A549 (cell line): ENCODE measurements around the gene PTGR1. TPM values are rescaled to one million over a fixed set of nuclear protein-coding genes. Genes with fewer than 3 reads are reported as not detected.

Experiments used
- ATAC-seq, 2 experiments: fragments of 200-7000 bp in 1 of 2; fragments of >200 bp in 1 of 2; cut with Nextera tagmentation in 1 of 2; cut with Tn5 transposase in 1 of 2; 3 replicates each; pipeline versions ENCODE4 v1.8.0 to v1.9.1; 2018 to 2020; ENCODE audit warnings: mild to moderate bottlenecking in 1 of 2, moderate library complexity in 1 of 2
- CTCF ChIA-PET: fragments of 300-600 bp; sonication (Branson Sonifier 250); formaldehyde crosslinking; extraction: SDS; loops from one replicate; lab custom pipeline; 2021; ENCODE audit warnings: antibody characterized with exemption, inconsistent platforms; lab: Yijun Ruan, JAX
- POLR2A ChIA-PET: fragments of 350-600 bp; formaldehyde crosslinking; extraction: SDS; loops from one replicate; lab custom pipeline; 2021; ENCODE audit warnings: antibody characterized with exemption, inconsistent platforms; lab: Yijun Ruan, JAX
- DNase-seq, 2 experiments: peaks; one replicate each; pipeline versions ENCODE4 v3.0.0 to v3.0.0-alpha.2; 2011 to 2016; ENCODE audit warnings: low read depth in 1 of 2, low spot score in 1 of 2
- FAIRE-seq: peaks from 2 replicates; lab custom pipeline; 2011; peaks lifted over from hg19 to GRCh38; lab: Jason Lieb, UNC
- H3K27ac ChIP-seq, 2 experiments: fragments of >200 bp; sonication (Bioruptor Twin); formaldehyde crosslinking; 3 replicates each; pipeline ENCODE4 v1.5.1; 2016 to 2017
- H3K4me1 ChIP-seq: fragments of >200 bp; sonication (Bioruptor Twin); formaldehyde crosslinking; 3 replicates; pipeline ENCODE4 v1.6.1; 2016
- H3K4me2 ChIP-seq: fragments of >200 bp; sonication (Bioruptor Twin); formaldehyde crosslinking; 3 replicates; pipeline ENCODE4 v1.6.1; 2016
- H3K4me3 ChIP-seq: fragments of >200 bp; sonication (Bioruptor Twin); formaldehyde crosslinking; 3 replicates; pipeline ENCODE4 v1.5.1; 2016
- H3K9me3 ChIP-seq: fragments of >200 bp; sonication (Bioruptor Twin); formaldehyde crosslinking; 3 replicates; pipeline ENCODE4 v1.6.1; 2016
- EHF ChIP-seq: fragments of 250-450 bp; sonication (Bioruptor Pico); IDR thresholded peaks from 2 replicates; pipeline ENCODE4 v1.5.0; 2020; ENCODE audit warnings: mild to moderate bottlenecking
- EHMT2 ChIP-seq: fragments of 200-600 bp; sonication (generic); IDR thresholded peaks from 2 replicates; pipeline ENCODE4 v1.6.1; 2016; ENCODE audit warnings: antibody characterized with exemption, low read depth, mild to moderate bottlenecking, moderate library complexity
- EP300 ChIP-seq, 2 experiments: fragments of >200 bp; sonication (Bioruptor Twin); formaldehyde crosslinking; IDR thresholded peaks; 2 replicates in 1 of 2; 3 replicates in 1 of 2; pipeline ENCODE4 v1.6.1; 2016 to 2017
- ESRRA ChIP-seq: fragments of 150-350 bp; IDR thresholded peaks from 2 replicates; pipeline ENCODE4 v1.6.1; 2014; ENCODE audit warnings: mild to moderate bottlenecking, low read length, borderline replicate concordance
- FOSB ChIP-seq: fragments of 250-450 bp; sonication (Bioruptor Pico); IDR thresholded peaks from 2 replicates; pipeline ENCODE4 v1.5.0; 2020; ENCODE audit warnings: mild to moderate bottlenecking, moderate library complexity
- FOSL2 ChIP-seq, 2 experiments: fragments of 450-650 bp in 1 of 2; fragments of >200 bp in 1 of 2; sonication (Bioruptor Twin) in 1 of 2; formaldehyde crosslinking; IDR thresholded peaks; 2 replicates each; pipeline versions ENCODE4 v1.5.0 to v1.6.1; 2016 to 2020; ENCODE audit warnings: mild to moderate bottlenecking in 1 of 2, moderate library complexity in 1 of 2
- FOXS1 ChIP-seq: fragments of 250-450 bp; sonication (Bioruptor Pico); IDR thresholded peaks from 2 replicates; pipeline ENCODE4 v1.5.0; 2020; ENCODE audit warnings: mild to moderate bottlenecking, moderate library complexity
- GATA3 ChIP-seq: IDR thresholded peaks from 2 replicates; pipeline ENCODE4 v1.6.1; 2012; ENCODE audit warnings: borderline replicate concordance
- HES2 ChIP-seq: fragments of >200 bp; sonication (Bioruptor Twin); formaldehyde crosslinking; IDR thresholded peaks from 2 replicates; pipeline ENCODE4 v1.6.1; 2016
- HEYL ChIP-seq: fragments of 250-450 bp; sonication (Bioruptor Pico); IDR thresholded peaks from 2 replicates; pipeline ENCODE4 v1.8.0; 2021; ENCODE audit warnings: mild to moderate bottlenecking, moderate library complexity
- HOXA7 ChIP-seq: fragments of 250-450 bp; sonication (Bioruptor Pico); IDR thresholded peaks from 2 replicates; pipeline ENCODE4 v1.5.0; 2020; ENCODE audit warnings: mild to moderate bottlenecking, moderate library complexity
- HOXB13 ChIP-seq: fragments of 250-450 bp; sonication (Bioruptor Pico); IDR thresholded peaks from 2 replicates; pipeline ENCODE4 v1.5.0; 2020; ENCODE audit warnings: low read depth, mild to moderate bottlenecking, moderate library complexity
- JUN ChIP-seq, 2 experiments: fragments of >200 bp; sonication (Bioruptor Twin); formaldehyde crosslinking; IDR thresholded peaks; 2 replicates in 1 of 2; 3 replicates in 1 of 2; pipeline ENCODE4 v1.6.1; 2016 to 2017
- JUNB ChIP-seq: fragments of >200 bp; sonication (Bioruptor Twin); formaldehyde crosslinking; IDR thresholded peaks from 2 replicates; pipeline ENCODE4 v1.6.1; 2016
- MAFK ChIP-seq: fragments of 450-650 bp; IDR thresholded peaks from 2 replicates; pipeline ENCODE4 v1.6.1; 2014; ENCODE audit not compliant: partially characterized antibody
- NFE2L2 ChIP-seq: fragments of 150-350 bp; conservative IDR thresholded peaks from 2 replicates; pipeline ENCODE4 v1.6.1; 2014; ENCODE audit warnings: low read length
- POLR2A ChIP-seq: IDR thresholded peaks from 2 replicates; pipeline ENCODE4 v1.6.1; 2012; ENCODE audit warnings: mild to moderate bottlenecking, low read length
- POLR2AphosphoS2 ChIP-seq: conservative IDR thresholded peaks from 2 replicates; pipeline ENCODE4 v1.6.1; 2012; ENCODE audit warnings: low read length, improper control_type of control experiment, inconsistent platforms
- RARB ChIP-seq: fragments of 250-450 bp; sonication (Bioruptor Pico); IDR thresholded peaks from 2 replicates; pipeline ENCODE4 v1.8.0; 2021; ENCODE audit warnings: mild to moderate bottlenecking, moderate library complexity
- RCOR1 ChIP-seq: fragments of 150-350 bp; IDR thresholded peaks from 2 replicates; pipeline ENCODE4 v1.6.1; 2014; ENCODE audit warnings: antibody characterized with exemption, low read length, low read depth
- SREBF2 ChIP-seq: fragments of 450-650 bp; IDR thresholded peaks from 2 replicates; pipeline ENCODE4 v1.6.1; 2014; ENCODE audit warnings: mild to moderate bottlenecking, moderate library complexity
- WGBS: methylation state at CpG from one replicate; pipeline ENCODE4 v1.1.6; 2017; ENCODE audit errors: missing lambda C conversion rate; 5-methylcytosine and 5-hydroxymethylcytosine counted together
- polyA plus RNA-seq, 4 experiments: library from polyadenylated mRNA; depleted of rRNA in 3 of 4; stranded (reverse); fragments of >200 nt; fragmentation: RNase III in 1 of 4; extraction: RNeasy Plus Mini Kit Qiagen cat#74134 plus additional on column Dnase treatment in 1 of 4; gene quantifications; 2 replicates in 3 of 4; 3 replicates in 1 of 4; pipeline ENCODE4 v1.2.3, GENCODE V29; 2011 to 2017
- TF ChIP-seq, protein P1 (sequence below): fragments of 150-350 bp; IDR thresholded peaks from 2 replicates; pipeline ENCODE4 v1.6.1; 2014; ENCODE audit warnings: low read depth, mild to moderate bottlenecking, low read length
- TF ChIP-seq, protein P2 (sequence below): IDR thresholded peaks from 2 replicates; pipeline ENCODE4 v1.6.1; 2012

The PTGR1 gene
- polyA plus RNA-seq, 2 of the 4 experiments (the other 2 are of a cell fraction), result 552 to 672 TPM

GRCh38 chr9:111604054-111604615 lies 4.7 kb upstream of the PTGR1 start:
- FAIRE-seq (no peak), DNase-seq (no peak), ATAC-seq (no peak)
- H3K9me3 ChIP-seq, result no peaks in the 10 kb centered on the region
- CTCF ChIA-PET, result interaction anchor here (0.7 kb wide), 1 partner anchor 88 kb away, joined by 3 read pairs; no protein-coding TSS in a partner anchor
- WGBS, result 94% methylated on average over 16 of the region's 16 CpGs
- POLR2A ChIA-PET, result no interaction called here
- H3K4me3 ChIP-seq, result no peak overlapping the region
- H3K27ac ChIP-seq, result peak overlapping the region; percentile 92 to 94
- TF ChIP-seq ESRRA (no peak), RARB (CRISPR knock-in tag) (no peak), EHF (CRISPR knock-in tag) (no peak), POLR2A (no peak), FOXS1 (CRISPR knock-in tag) (no peak), RCOR1 (no peak)
- TF ChIP-seq, protein P1, sequence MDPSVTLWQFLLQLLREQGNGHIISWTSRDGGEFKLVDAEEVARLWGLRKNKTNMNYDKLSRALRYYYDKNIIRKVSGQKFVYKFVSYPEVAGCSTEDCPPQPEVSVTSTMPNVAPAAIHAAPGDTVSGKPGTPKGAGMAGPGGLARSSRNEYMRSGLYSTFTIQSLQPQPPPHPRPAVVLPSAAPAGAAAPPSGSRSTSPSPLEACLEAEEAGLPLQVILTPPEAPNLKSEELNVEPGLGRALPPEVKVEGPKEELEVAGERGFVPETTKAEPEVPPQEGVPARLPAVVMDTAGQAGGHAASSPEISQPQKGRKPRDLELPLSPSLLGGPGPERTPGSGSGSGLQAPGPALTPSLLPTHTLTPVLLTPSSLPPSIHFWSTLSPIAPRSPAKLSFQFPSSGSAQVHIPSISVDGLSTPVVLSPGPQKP, result no peak
- H3K4me1 ChIP-seq, result peaks cover 61% of the 10 kb centered on the region
- H3K4me2 ChIP-seq, result 0 out of 3 replicates have a peak overlapping the region, but pooled peaks have one; percentile 61

- no peaks in the 10 kb centered on the region for H3K9me3 ChIP-seq
- ATAC-seq, result no peak
- H3K4me2 ChIP-seq, result peak overlapping the region; percentile 74; the same call in 2 of the 3 replicates
- no peak for DNase-seq
- peak overlapping the region; percentile 92 to 94 for H3K27ac ChIP-seq
- no peak overlapping the region for H3K4me3 ChIP-seq
- ChIA-PET CTCF (interaction anchor here (0.8 to 8.9 kb wide), 2 partner anchors 9 to 22 kb away, joined by 5 to 112 read pairs; no protein-coding TSS in a partner anchor), POLR2A (no interaction called here)
- FAIRE-seq, result no peak
- no peak for TF ChIP-seq HEYL (CRISPR knock-in tag)
- TF ChIP-seq JUNB, result no peak
- no peak for TF ChIP-seq FOXS1 (CRISPR knock-in tag)
- WGBS, result 68% methylated on average over 4 of the region's 4 CpGs
- H3K4me1 ChIP-seq, result peaks cover 61% of the 10 kb centered on the region
Measured at GRCh38 chr9:111603041-111603440, 3.6 kb upstream of the PTGR1 start.

DNA sequence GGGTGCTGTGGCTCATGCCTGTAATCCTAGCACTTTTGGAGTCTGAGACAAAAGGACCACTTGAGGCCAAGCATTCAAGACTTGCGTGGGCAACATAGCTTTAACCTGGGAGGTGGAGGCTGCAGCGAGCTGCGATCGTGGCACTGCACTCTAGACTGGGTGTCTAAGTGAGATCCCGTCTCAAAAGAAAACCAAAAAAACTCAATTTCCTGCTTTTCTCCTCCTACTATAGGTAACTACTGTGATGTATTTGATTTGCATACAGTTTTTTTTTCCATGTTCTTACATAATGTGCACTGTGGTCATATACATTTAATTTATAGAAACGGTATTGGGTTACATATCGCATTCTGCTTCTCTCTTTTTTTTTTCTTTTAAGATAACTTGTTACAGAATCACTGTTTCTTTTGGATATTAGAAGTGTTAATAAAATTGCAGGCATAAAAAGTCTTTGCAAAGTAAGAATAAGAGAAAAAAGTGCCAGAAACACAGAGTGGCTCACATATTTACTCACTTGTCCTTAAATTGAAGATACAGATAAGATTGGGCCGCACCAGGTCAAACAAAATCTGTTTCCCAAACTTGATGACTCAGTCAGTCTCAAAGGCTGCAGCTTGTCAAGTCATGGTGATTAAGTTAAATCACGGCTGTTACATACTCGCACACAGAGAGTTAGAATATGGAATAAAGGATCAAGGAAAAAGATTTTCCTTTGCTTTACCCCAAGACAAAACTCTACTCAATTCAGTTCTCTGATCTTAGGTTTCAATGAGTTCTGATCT lies 2.0 kb upstream of the PTGR1 start:
- 0 out of 3 replicates have a peak, but pooled peaks cover 4% of the 10 kb centered on the region for H3K9me3 ChIP-seq
- DNase-seq (peak; percentile 75 to 94), ATAC-seq (peak; percentile 27 to 53; a peak in 4 of 6 replicates), FAIRE-seq (no peak)
- CTCF ChIA-PET, result interaction anchor here (8.9 kb wide), 1 partner anchor 23 kb away, joined by 112 read pairs; no protein-coding TSS in a partner anchor
- peak overlapping the region; percentile 92 to 94 for H3K27ac ChIP-seq
- H3K4me3 ChIP-seq, result 0 out of 3 replicates have a peak overlapping the region, but pooled peaks have one; percentile 1
- TF ChIP-seq HOXA7 (CRISPR knock-in tag) (0 out of 2 replicates have a peak, but pooled peaks have one; percentile 44), FOSB (CRISPR knock-in tag) (peak; percentile 55; the same call in 1 of the 2 replicates), GATA3 (peak; percentile 85), NFE2L2 (peak; percentile 97), EP300 (IDR thresholded peaks at IDR 0.05) (peak in 1 of 2 experiments; percentile 57; a peak in 2 of 5 replicates), JUN (IDR thresholded peaks at IDR 0.05) (0 out of 5 replicates have a peak, but pooled peaks of 1 of the 2 experiments have one; percentile 45), POLR2AphosphoS2 (no peak), HOXB13 (CRISPR knock-in tag) (no peak), JUNB (peak; percentile 48; the same call in 1 of the 2 replicates), HEYL (CRISPR knock-in tag) (0 out of 2 replicates have a peak, but pooled peaks have one; percentile 60), EHMT2 (no peak), FOSL2 (IDR thresholded peaks at IDR 0.05) (no peak), FOSL2 (CRISPR knock-in tag; IDR thresholded peaks at IDR 0.05) (peak; percentile 90), MAFK (peak; percentile 98), EHF (CRISPR knock-in tag) (no peak), SREBF2 (no peak), HES2 (no peak)
- TF ChIP-seq, protein P2, sequence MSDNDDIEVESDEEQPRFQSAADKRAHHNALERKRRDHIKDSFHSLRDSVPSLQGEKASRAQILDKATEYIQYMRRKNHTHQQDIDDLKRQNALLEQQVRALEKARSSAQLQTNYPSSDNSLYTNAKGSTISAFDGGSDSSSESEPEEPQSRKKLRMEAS, result 0 out of 2 replicates have a peak, but pooled peaks have one; percentile 1
- POLR2A ChIA-PET, result interaction anchor here (3.6 to 4.6 kb wide), 2 partner anchors 20 to 30 kb away, joined by 21 to 37 read pairs; partner anchors contain the start of gene DNAJC25
- peaks cover 67% of the 10 kb centered on the region for H3K4me1 ChIP-seq
- 25% methylated on average over 10 of the region's 10 CpGs for WGBS
- peak overlapping the region; percentile 74 for H3K4me2 ChIP-seq
